GM12878 (cell line): ENCODE data around the gene COPZ2. TPM values are rescaled to one million over a fixed set of nuclear protein-coding genes. Genes with fewer than 3 reads are reported as not detected.

Experiments used
- CHD2 ChIP-seq: IDR thresholded peaks from 2 replicates; pipeline ENCODE4 v1.6.1; 2011; ENCODE audit warnings: low read depth, low read length, improper control_type of control experiment, borderline replicate concordance
- E2F8 ChIP-seq: fragments of 450-650 bp; IDR thresholded peaks from 2 replicates; pipeline ENCODE4 v1.6.1; 2018; ENCODE audit warnings: mild to moderate bottlenecking, low read depth, moderate library complexity; ENCODE audit not compliant: partially characterized antibody
- EED ChIP-seq: sonication (generic); IDR thresholded peaks from 2 replicates; pipeline ENCODE4 v1.6.1; 2016; ENCODE audit warnings: antibody characterized with exemption, low read depth
- HDAC2 ChIP-seq: fragments of 200-600 bp; sonication (generic); IDR thresholded peaks from 2 replicates; pipeline ENCODE4 v1.6.1; 2017
- MTA2 ChIP-seq: fragments of 450-650 bp; IDR thresholded peaks from 2 replicates; pipeline ENCODE4 v1.6.1; 2016; ENCODE audit warnings: low read depth, mild to moderate bottlenecking, moderate library complexity
- MTA3 ChIP-seq: IDR thresholded peaks from 2 replicates; pipeline ENCODE4 v1.6.1; 2012; ENCODE audit warnings: low read length, inconsistent platforms, borderline replicate concordance
- NR2C1 ChIP-seq: fragments of 450-650 bp; IDR thresholded peaks from 2 replicates; pipeline ENCODE4 v1.6.1; 2017; ENCODE audit warnings: antibody characterized with exemption, mild to moderate bottlenecking, moderate library complexity
- PML ChIP-seq: IDR thresholded peaks from 2 replicates; pipeline ENCODE4 v1.6.1; 2012; ENCODE audit warnings: low read length, inconsistent platforms
- POLR2AphosphoS2 ChIP-seq: IDR thresholded peaks from 2 replicates; pipeline ENCODE4 v1.6.1; 2011; ENCODE audit warnings: low read depth, mild to moderate bottlenecking, low read length, improper control_type of control experiment, moderate library complexity
- POU2F2 ChIP-seq: IDR thresholded peaks from 3 replicates; pipeline ENCODE4 v1.6.1; 2011; ENCODE audit warnings: low read depth, mild to moderate bottlenecking, low read length, borderline replicate concordance
- PRDM15 ChIP-seq: fragments of 450-650 bp; formaldehyde crosslinking; IDR thresholded peaks from 2 replicates; pipeline ENCODE4 v1.4.0; 2020; ENCODE audit warnings: mild to moderate bottlenecking, moderate library complexity
- RELB ChIP-seq: fragments of 450-650 bp; IDR thresholded peaks from 2 replicates; pipeline ENCODE4 v1.6.1; 2017; ENCODE audit warnings: low read depth, mild to moderate bottlenecking, moderate library complexity
- RFX5 ChIP-seq: IDR thresholded peaks from 2 replicates; pipeline ENCODE4 v1.6.1; 2011; ENCODE audit warnings: low read depth, low read length, improper control_type of control experiment
- SKIL ChIP-seq: fragments of 450-650 bp; IDR thresholded peaks from 2 replicates; pipeline ENCODE4 v1.6.1; 2017; ENCODE audit warnings: mild to moderate bottlenecking, low read depth, inconsistent platforms; ENCODE audit not compliant: poor library complexity, severe bottlenecking
- TAF1 ChIP-seq: IDR thresholded peaks from 2 replicates; pipeline ENCODE4 v1.6.1; 2011; ENCODE audit warnings: mild to moderate bottlenecking, low read depth, low read length, borderline replicate concordance
- TARDBP ChIP-seq: IDR thresholded peaks from 2 replicates; pipeline ENCODE4 v1.6.1; 2016; ENCODE audit warnings: borderline replicate concordance
- YY1 ChIP-seq: IDR thresholded peaks from 2 replicates; pipeline ENCODE4 v1.6.1; 2011; ENCODE audit warnings: low read depth, mild to moderate bottlenecking, low read length
- polyA plus RNA-seq, 11 experiments: library from polyadenylated mRNA; depleted of rRNA in 4 of 11; unstranded in 6 of 11; stranded (reverse) in 5 of 11; fragments of >200 nt; fragmentation: Nextera tagmentation in 4 of 11; fragmentation: Illumina TruSeq in 1 of 11; extraction: Ambion mirVana in 4 of 11; extraction: Trizol in 1 of 11; gene quantifications; 1 replicate in 1 of 11; 2 replicates in 10 of 11; pipeline versions ENCODE4 v1.2.1 to v1.2.3, GENCODE V29; 2011 to 2016; ENCODE audit warnings: inconsistent platforms in 2 of 11, missing spikeins in 2 of 11, low read depth in 1 of 11
- total RNA-seq, 4 experiments: library from RNA; depleted of rRNA in 3 of 4; stranded (reverse); fragments of >200 nt in 3 of 4; fragmentation: Illumina TruSeq in 1 of 4; extraction: Trizol in 1 of 4; gene quantifications; 2 replicates each; pipeline versions ENCODE4 v1.2.1 to v1.2.3, GENCODE V29; 2013 to 2021

Gene COPZ2
- total and polyA plus RNA-seq, 10 of the 15 experiments (the other 5 are each of a cell fraction or from before 2014, with no cell fraction given), result 0.20 to 4.3 (median 2.6) TPM

GRCh38 chr17:48055531-48056245 lies 18.1 kb upstream of the COPZ2 start (continued):
- TF ChIP-seq PRDM15 (no peak), RFX5 (no peak), E2F8 (no peak), EED (0 out of 2 replicates have a peak, but pooled peaks have one; percentile 22), NR2C1 (no peak), SKIL (no peak), TARDBP (no peak), RELB (peak; percentile 73), YY1 (0 out of 2 replicates have a peak, but pooled peaks have one; percentile 36), TAF1 (no peak), MTA3 (no peak; the same call in 1 of the 2 replicates), HDAC2 (no peak), POLR2AphosphoS2 (no peak), MTA2 (no peak), POU2F2 (peak; percentile 98), CHD2 (no peak), PML (no peak)
